Hippocampal formation (tissue), 2 donors: ENCODE measurements around the gene ESAM.

Experiments
- DNase-seq, 2 donors: peaks; one replicate each; lab custom pipeline; 2025; lab: John Stamatoyannopoulos, UW

ESAM gene

GRCh38 chr11:124753205-124753604 lies 8.9 kb downstream of the ESAM start:
- DNase-seq = no peak

- no peak for DNase-seq
Measured at GRCh38 chr11:124752471-124753102, 9.5 kb downstream of the ESAM start.

- no peak for DNase-seq
Measured at GRCh38 chr11:124751741-124752470, 10.2 kb downstream of the ESAM start, which contains the start of gene VSIG2. Gene VSIG2 (minus strand): TSS chr11:124752255. CDS start chr11:124752137, 118 bp downstream.

GRCh38 chr11:124751391-124751740 lies 10.7 kb downstream of the ESAM start:
- DNase-seq = no peak

- no peak for DNase-seq
Measured at GRCh38 chr11:124749912-124750311, 12.2 kb downstream of the ESAM start.

GRCh38 chr11:124748481-124749343 lies 13.4 kb downstream of the ESAM start:
- no peak for DNase-seq

- no peak for DNase-seq
Measured at GRCh38 chr11:124748100-124748418, 14.0 kb downstream of the ESAM start.

- DNase-seq = no peak
Measured at GRCh38 chr11:124747406-124748099, 14.5 kb downstream of the ESAM start.

- no peak for DNase-seq
Measured at GRCh38 chr11:124746621-124747243, 15.4 kb downstream of the ESAM start.

GRCh38 chr11:124745835-124746620 lies 16.1 kb downstream of the ESAM start:
- DNase-seq = no peak

- DNase-seq = no peak
Measured at GRCh38 chr11:124745270-124745834, 16.7 kb downstream of the ESAM start.

GRCh38 chr11:124743050-124743449 lies 19.0 kb downstream of the ESAM start:
- no peak for DNase-seq

- DNase-seq = no peak
Measured at GRCh38 chr11:124742555-124742954, 19.5 kb downstream of the ESAM start.

- DNase-seq = no peak
Measured at GRCh38 chr11:124740277-124740882, 21.7 kb downstream of the ESAM start.

- DNase-seq = peak; percentile 53 to 67
Measured at GRCh38 chr11:124739479-124740276, 22.4 kb downstream of the ESAM start, which contains the start of gene NRGN. Gene NRGN (plus strand): TSS chr11:124739942. CDS start chr11:124740085, 143 bp downstream.

GRCh38 chr11:124738713-124739478 lies 23.2 kb downstream of the ESAM start:
- no peak for DNase-seq

- DNase-seq = peak in 1 of 2 donors; percentile 12
Measured at GRCh38 chr11:124737638-124738305, 24.3 kb downstream of the ESAM start.

- DNase-seq = no peak
Measured at GRCh38 chr11:124736736-124737135, 25.4 kb downstream of the ESAM start.
